ENCODE results near the gene SLCO1A2. TPM values are rescaled to one million over a fixed set of nuclear protein-coding genes. Genes with fewer than 3 reads are reported as not detected.

SLCO1A2 gene
- total and polyA plus RNA-seq, 2 of the 4 experiments (the other 2 are of a cell fraction), result not detected

DNA sequence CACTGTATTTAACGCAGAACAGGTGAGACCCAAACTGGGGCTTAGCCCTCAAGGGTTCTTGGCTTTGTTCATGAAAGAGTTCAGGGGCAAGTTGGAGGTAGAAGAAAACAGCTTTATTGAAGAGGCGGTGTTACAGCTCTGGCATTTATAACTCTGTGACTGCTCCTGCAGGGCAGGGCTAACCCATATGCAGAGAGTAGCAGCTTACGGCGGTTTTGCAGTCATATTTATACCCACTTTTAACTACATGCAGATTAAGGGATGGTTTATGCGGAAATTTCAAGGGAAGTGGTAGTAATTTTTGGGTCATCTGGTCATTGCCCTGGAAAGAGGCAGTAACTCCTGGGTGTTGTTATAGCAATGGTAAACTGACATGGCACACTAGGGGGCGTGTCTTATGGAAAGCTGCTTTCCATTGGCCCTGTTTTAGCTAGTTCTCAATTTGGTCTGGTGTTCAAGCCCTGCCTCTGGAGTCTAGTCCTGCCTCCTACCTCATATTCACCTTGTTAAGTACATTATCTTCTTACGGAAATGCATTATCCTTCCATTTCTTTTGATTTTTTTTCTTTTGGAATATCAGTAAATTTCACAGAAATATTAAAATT lies 36.2 kb upstream of the SLCO1A2 start:
- CTCF ChIA-PET, result no interaction called here

More for the DNA sequence above, 36.2 kb upstream of the SLCO1A2 start:
- H3K4ac ChIP-seq (ENCODE audit: low read depth, low read length), result no peak overlapping the region
- H3K27me3 ChIP-seq (ENCODE audit: control insufficient read depth, insufficient read depth, low read length), result no peaks in the 10 kb centered on the region
- no peaks in the 10 kb centered on the region for H3K79me1 ChIP-seq (ENCODE audit: low read depth in 1 of 2, low read length in 2 of 2)
- no peak overlapping the region for H3K4me2 ChIP-seq (ENCODE audit: low read depth, low read length)
- H3K9me1 ChIP-seq (ENCODE audit: insufficient read depth, low read length), result no peaks in the 10 kb centered on the region
- TF ChIP-seq, protein P1, sequence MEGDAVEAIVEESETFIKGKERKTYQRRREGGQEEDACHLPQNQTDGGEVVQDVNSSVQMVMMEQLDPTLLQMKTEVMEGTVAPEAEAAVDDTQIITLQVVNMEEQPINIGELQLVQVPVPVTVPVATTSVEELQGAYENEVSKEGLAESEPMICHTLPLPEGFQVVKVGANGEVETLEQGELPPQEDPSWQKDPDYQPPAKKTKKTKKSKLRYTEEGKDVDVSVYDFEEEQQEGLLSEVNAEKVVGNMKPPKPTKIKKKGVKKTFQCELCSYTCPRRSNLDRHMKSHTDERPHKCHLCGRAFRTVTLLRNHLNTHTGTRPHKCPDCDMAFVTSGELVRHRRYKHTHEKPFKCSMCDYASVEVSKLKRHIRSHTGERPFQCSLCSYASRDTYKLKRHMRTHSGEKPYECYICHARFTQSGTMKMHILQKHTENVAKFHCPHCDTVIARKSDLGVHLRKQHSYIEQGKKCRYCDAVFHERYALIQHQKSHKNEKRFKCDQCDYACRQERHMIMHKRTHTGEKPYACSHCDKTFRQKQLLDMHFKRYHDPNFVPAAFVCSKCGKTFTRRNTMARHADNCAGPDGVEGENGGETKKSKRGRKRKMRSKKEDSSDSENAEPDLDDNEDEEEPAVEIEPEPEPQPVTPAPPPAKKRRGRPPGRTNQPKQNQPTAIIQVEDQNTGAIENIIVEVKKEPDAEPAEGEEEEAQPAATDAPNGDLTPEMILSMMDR (conservative IDR thresholded peaks at IDR 0.05; ENCODE audit: low read depth, low read length), result no peak
- no peak for TF ChIP-seq POLR2A (IDR thresholded peaks at IDR 0.05; ENCODE audit: low read depth, low read length)
- no peak for TF ChIP-seq BHLHE40 (IDR thresholded peaks at IDR 0.05; ENCODE audit: low read depth, low read length)
- no peak for TF ChIP-seq CEBPB (IDR thresholded peaks at IDR 0.05; ENCODE audit: low read depth, low read length)
- no peak for TF ChIP-seq RAD21 (IDR thresholded peaks at IDR 0.05; ENCODE audit: low read length)
- TF ChIP-seq CHD1 (IDR thresholded peaks at IDR 0.05; ENCODE audit: low read depth, low read length), result no peak
- no peak for TF ChIP-seq RCOR1 (IDR thresholded peaks at IDR 0.05; ENCODE audit: insufficient replicate concordance, low read length)
- no peak for TF ChIP-seq MAZ (IDR thresholded peaks at IDR 0.05; ENCODE audit: borderline replicate concordance, low read depth, low read length)
- no peak for TF ChIP-seq FOS (IDR thresholded peaks at IDR 0.05; ENCODE audit: low read depth, low read length)
- no peak overlapping the region for H3K23ac ChIP-seq (ENCODE audit: low read depth, low read length)
- H3K4me1 ChIP-seq (ENCODE audit: control insufficient read depth, insufficient read depth, low read length), result no peaks in the 10 kb centered on the region
- H3K4me3 ChIP-seq (ENCODE audit: insufficient read depth, low read depth, low read length), result no peak overlapping the region
- H3K14ac ChIP-seq (replicated peaks; ENCODE audit: low read depth, low read length), result no peak overlapping the region
- H2AK5ac ChIP-seq (ENCODE audit: low read depth, low read length), result no peak overlapping the region
- H2BK15ac ChIP-seq (ENCODE audit: low read depth, low read length), result no peak overlapping the region
- no peaks in the 10 kb centered on the region for H3K36me3 ChIP-seq (ENCODE audit: control insufficient read depth, insufficient read depth, low read length)
- no peak overlapping the region for H3K9ac ChIP-seq (ENCODE audit: low read depth, low read length)
- no peak overlapping the region for H4K8ac ChIP-seq (ENCODE audit: low read depth in 2 of 2, low read length in 2 of 2)
- H2AFZ ChIP-seq (replicated peaks; ENCODE audit: low read length, poor library complexity), result no peak overlapping the region
- ATAC-seq (ENCODE audit: low read depth) (no peak), DNase-seq (no peak)
- no peak overlapping the region for H2BK5ac ChIP-seq (ENCODE audit: low read depth, low read length, poor library complexity, severe bottlenecking)
- intact Hi-C loops (cut with micrococcal nuclease) (no loop called here), dilution Hi-C loops (cut with HindIII; ENCODE audit: low sequenced_read_pairs, unreplicated experiment) (no loop called here), in situ Hi-C loops (cut with MboI; ENCODE audit: low sequenced_read_pairs) (no loop called here)
- WGBS, 2 experiments (ENCODE audit: extremely low coverage in 2 of 2, insufficient read length in 1 of 2), result 83% methylated on average over 1 of the region's 7 CpGs; no CpG with 5 or more reads in 1 of the 2 experiments
- no peaks in the 10 kb centered on the region for H3K9me3 ChIP-seq (ENCODE audit: control insufficient read depth, insufficient read depth, low read length)
- no peak overlapping the region for H2BK120ac ChIP-seq (ENCODE audit: low read depth, low read length)
- no peak overlapping the region for H2BK20ac ChIP-seq (ENCODE audit: low read depth, low read length)
- POLR2A ChIA-PET (ENCODE audit: unreplicated experiment), result no interaction called here
- no peaks in the 10 kb centered on the region for H4K20me1 ChIP-seq (ENCODE audit: insufficient read depth, low read length)
- H4K91ac ChIP-seq (ENCODE audit: insufficient read depth, low read depth, low read length), result no peak overlapping the region
- H3K56ac ChIP-seq (ENCODE audit: extremely low read depth, insufficient read depth, low read length), result no peak overlapping the region
- no TSS peak for BruUV-seq (replicated peaks)
- no peak overlapping the region for H3K18ac ChIP-seq (ENCODE audit: low read depth, low read length)
- H4K5ac ChIP-seq (ENCODE audit: low read depth, low read length), result no peak overlapping the region
- H2AK9ac ChIP-seq (replicated peaks; ENCODE audit: low read depth, low read length, poor library complexity), result no peak overlapping the region
- H3K27ac ChIP-seq (ENCODE audit: insufficient read depth, low read length), result no peak overlapping the region
